LNCaP clone FGC (cell line): ENCODE results near the gene SMG7.

Experiments
- DNase-seq: peaks from one replicate; pipeline ENCODE4 v3.0.0-alpha.2; 2011; ENCODE audit warnings: low read depth
- H3K4me3 ChIP-seq: 2 replicates; pipeline ENCODE4 v1.5.1; 2011; ENCODE audit warnings: mild to moderate bottlenecking, low read depth, low read length, control low read depth
- CTCF ChIP-seq: IDR thresholded peaks from 2 replicates; pipeline ENCODE4 v1.5.1; 2012; ENCODE audit warnings: mild to moderate bottlenecking; ENCODE audit not compliant: control insufficient read depth, insufficient read depth; ENCODE audit errors: extremely low read depth

The SMG7 gene

GRCh38 chr1:183544598-183545297 lies 72.4 kb downstream of the SMG7 start:
- H3K4me3 ChIP-seq, result no peak overlapping the region
- no peak for TF ChIP-seq CTCF
- no peak for DNase-seq

DNA sequence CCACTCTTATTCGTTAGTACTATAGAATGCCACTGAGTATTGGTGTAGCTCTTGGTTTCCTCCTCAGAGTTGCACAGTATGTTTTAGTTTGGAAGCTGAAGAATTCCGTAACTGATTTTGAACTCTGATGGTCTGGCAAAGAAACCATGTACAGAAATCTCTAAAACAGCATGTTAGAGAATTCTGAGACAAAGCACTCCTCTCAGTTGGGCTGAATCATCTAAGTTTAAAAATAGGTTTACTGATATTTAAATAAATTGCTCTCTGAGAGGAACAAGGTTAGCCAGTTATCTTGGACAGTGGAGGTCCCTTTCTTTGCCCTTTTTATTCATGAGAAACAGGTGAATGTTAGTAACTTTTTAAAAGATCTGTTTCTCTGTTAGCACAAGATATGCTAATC lies 74.1 kb downstream of the SMG7 start:
- H3K4me3 ChIP-seq, result no peak overlapping the region
- no peak for DNase-seq
- TF ChIP-seq CTCF, result no peak

GRCh38 chr1:183548116-183548515 lies 75.8 kb downstream of the SMG7 start:
- TF ChIP-seq CTCF, result no peak

GRCh38 chr1:183550915-183551314 lies 78.6 kb downstream of the SMG7 start:
- no peak for DNase-seq
- no peak for TF ChIP-seq CTCF
- H3K4me3 ChIP-seq, result no peak overlapping the region

More at GRCh38 chr1:183548116-183548515, 75.8 kb downstream of the SMG7 start:
- no peak for DNase-seq
- no peak overlapping the region for H3K4me3 ChIP-seq

DNA sequence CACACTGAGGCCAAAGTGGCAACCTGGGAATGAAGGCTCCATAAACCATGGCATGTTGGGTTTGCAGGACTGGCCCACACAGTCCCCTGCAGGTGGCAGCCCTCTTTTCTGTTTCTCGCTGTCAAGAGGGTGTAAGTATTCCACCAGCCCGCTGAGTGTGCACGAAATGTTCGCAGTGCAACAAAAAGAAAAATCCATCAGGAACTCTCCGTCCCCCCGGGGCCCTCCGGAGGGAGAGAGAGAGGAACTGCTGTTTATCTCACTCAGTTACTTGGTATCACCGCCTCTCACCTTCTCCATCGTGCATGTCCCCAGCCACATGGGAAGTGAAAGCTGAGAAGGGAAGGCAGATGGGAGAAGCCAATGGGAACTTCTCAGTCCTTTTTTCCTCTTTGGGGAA lies 79.6 kb downstream of the SMG7 start:
- H3K4me3 ChIP-seq, result no peak overlapping the region
- no peak for DNase-seq
- no peak for TF ChIP-seq CTCF

DNA sequence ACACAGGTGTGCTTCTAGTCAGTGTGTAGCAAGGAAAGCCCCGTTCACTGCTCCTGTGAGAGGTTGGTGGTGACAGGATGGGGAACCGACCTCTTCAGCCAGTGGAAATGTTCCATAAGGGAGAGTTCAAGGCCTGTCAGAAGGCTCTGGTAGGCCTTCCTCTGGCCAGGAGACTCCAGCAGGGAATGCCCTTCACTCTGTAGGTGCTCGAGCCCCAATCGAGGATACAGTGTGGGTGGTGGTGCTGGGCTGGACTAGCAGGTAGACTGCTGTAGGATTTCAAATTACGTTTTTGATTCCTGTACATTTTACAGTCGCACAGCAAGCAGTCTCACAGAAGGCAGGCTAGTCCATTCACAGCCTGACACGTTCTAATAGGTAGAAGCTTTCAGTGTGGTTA lies 80.1 kb downstream of the SMG7 start:
- no peak for TF ChIP-seq CTCF
- DNase-seq, result no peak
- no peak overlapping the region for H3K4me3 ChIP-seq

DNA sequence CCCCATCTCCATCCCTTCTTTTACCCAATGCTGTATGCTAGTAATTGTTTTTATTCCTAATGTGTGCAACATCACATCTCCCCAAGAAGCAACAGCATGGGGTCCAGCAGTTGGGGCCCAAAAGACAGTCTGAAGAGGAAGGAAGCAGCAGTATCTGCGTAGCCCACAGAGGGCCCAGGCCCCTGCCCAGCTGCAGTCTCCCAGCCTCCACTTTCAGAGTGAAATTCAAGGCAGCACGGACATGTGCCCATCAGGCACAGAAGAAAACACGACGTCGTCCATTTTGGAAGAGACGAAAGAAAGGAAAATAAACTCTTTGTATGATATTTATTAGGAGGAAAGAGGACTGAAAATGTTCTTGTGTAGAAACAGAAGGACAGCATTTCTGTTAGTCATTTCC lies 80.6 kb downstream of the SMG7 start:
- DNase-seq, result no peak
- no peak for TF ChIP-seq CTCF
- H3K4me3 ChIP-seq, result no peak overlapping the region
